Measurements from ENCODE around the gene RAPGEF5.
A peak's percentile ranks its signal among the peaks of the same experiment; 100 is the strongest.

Gene RAPGEF5

DNA sequence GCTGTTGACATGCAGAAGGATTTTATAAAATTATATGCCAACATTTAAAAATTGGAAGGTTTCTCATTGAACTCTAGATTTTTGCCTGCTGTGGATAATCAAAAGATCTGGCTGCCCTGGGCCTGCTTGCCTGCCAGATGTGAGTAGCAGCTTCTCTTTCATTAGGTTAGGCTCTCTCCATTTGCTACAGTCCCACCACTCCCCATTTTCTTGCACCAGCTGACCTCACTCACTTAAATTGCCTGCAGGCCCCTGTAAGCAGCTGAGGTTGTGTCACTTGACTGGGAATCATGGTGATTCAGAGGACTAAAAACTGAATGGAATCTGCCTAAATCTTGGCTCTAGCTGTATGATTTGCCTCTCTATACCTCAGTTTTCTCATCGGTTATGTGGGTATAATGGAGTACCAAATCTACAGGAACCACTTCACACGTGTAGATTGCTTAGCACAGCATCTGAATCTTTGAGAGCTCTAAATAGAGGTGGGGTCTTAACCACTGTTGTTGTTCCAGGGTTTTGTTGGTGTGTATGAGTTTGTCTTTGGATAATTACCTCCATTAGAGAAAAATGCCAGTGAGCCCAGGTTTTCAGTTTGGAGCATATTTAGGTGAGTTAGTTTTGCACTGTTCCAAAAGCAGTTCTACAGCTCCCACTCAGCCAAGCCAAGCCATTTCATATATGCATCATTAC is 18.6 kb upstream of the RAPGEF5 start:
- no peak for DNase-seq

DNA sequence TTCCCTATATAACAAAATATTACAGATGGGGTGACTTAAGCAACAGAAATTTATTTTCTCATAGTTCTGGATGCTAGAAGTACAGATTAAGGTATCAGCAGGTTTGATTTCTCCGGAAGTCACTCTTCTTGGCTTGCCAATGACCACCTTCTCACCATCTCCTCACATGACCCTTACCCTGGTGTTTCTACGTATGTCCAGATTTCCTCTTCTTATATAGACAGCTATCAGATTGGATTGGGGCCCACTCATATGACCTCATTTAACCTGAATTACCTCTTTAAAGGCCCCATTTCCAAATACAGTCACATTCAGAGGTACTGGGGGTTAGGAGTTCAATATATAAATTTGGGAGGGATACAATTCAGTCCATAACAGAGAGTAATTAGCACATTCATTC is 17.0 kb upstream of the RAPGEF5 start:
- no peak for DNase-seq

- DNase-seq, result no peak
These were observed 16.4 kb upstream of the RAPGEF5 start for GRCh38 chr7:22373388-22373787.

DNA sequence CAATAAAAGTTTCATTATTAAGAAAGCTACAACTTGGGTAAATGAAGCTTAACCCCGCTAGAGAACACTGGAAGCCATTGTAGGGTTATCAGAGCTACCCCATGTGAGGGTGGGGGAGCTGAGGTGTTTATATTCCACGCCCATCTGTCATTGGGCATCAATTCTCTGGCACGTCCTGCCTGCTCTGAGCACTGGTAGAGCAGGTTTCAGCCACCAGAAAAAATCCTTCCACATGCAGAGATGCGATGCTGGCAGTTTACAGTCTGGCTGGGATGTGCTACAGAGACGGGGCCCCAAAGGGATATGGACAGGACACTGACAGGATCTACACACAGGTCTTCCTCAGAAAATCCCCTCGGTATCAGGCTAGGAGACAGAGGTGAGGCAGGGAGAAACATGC is 15.9 kb upstream of the RAPGEF5 start:
- DNase-seq, result no peak

DNA sequence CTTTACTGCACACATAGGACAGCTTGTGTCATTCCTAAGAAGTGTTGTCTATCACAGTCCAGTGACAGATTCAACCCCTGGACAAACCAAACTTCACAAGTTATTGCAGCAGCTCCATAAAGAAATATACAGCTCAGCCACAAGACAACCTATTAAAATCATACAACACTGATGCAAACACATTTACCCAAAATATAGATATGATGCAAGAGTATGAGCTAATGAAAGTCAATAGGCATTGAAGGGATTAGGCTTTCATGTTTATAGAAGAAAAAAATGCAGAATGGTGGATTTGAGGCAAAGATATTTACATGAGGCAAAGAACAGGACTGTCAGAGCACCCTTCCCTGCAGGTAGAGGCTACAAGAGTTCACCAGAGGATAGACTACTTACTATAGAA is 14.9 kb upstream of the RAPGEF5 start:
- no peak for DNase-seq

DNA sequence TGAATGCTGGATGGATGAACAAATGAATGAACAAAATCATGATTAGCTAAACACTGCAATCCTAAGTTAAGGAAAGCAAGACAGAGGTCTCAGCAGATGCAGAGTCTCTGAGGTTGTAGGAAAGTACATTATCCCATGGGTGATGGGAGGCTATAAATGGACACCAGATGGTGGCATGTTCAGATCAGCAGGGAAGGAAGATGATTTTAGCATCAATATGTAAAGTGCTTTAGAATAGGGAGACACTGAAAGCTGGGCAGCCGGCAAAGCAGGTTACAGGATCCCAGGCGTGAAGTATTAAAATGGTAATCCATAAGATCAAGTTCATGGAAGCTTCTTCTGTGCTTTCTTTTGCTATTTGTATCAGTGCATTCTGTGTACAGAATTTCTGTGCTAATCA is 7.9 kb upstream of the RAPGEF5 start:
- DNase-seq, result peak; percentile 73

GRCh38 chr7:22363756-22364422 is 6.9 kb upstream of the RAPGEF5 start:
- DNase-seq, result no peak

- DNase-seq, result no peak
These were observed 4.8 kb upstream of the RAPGEF5 start for GRCh38 chr7:22361795-22362194.

GRCh38 chr7:22361320-22361719 is 4.4 kb upstream of the RAPGEF5 start:
- no peak for DNase-seq

DNA sequence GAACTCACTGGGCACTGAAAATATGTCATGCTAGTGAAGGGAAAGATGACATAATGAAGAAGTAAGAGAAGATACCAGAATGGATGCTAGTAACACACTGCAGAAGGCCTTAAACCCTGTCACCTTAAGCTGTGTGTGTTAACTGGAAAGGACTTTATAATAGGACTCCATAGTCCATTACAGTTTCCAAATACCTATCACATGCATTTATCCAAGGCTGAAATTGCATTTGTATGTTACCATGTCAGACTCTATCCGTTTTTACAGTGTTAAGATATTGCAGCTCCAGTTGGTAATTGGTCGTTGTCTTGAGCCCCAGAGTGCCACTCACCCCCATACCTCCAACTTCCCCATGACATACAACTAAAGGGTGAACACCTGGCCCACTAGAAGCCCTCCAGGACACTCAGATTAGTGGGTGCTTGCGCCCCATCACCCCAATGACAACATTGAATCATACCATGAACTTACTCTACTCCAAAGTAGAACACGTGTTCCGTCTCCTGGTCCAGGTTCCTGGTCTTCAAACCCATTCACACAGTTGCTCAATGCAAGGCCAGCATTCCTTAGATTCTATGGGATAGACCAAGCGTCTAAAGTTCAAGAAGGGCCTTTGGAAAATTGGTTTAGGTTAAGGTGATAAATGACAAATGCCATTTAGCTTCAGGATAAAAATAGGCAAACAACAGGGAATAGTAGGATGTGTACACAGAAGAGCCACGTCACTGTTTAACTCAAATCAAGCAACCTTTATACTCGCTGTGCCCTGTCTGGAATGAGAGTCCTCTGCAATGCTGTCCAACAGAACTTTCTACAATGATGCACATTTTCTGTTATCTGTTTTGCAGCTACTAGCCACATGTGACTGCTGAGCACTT is 2.1 kb upstream of the RAPGEF5 start:
- DNase-seq, result no peak

DNA sequence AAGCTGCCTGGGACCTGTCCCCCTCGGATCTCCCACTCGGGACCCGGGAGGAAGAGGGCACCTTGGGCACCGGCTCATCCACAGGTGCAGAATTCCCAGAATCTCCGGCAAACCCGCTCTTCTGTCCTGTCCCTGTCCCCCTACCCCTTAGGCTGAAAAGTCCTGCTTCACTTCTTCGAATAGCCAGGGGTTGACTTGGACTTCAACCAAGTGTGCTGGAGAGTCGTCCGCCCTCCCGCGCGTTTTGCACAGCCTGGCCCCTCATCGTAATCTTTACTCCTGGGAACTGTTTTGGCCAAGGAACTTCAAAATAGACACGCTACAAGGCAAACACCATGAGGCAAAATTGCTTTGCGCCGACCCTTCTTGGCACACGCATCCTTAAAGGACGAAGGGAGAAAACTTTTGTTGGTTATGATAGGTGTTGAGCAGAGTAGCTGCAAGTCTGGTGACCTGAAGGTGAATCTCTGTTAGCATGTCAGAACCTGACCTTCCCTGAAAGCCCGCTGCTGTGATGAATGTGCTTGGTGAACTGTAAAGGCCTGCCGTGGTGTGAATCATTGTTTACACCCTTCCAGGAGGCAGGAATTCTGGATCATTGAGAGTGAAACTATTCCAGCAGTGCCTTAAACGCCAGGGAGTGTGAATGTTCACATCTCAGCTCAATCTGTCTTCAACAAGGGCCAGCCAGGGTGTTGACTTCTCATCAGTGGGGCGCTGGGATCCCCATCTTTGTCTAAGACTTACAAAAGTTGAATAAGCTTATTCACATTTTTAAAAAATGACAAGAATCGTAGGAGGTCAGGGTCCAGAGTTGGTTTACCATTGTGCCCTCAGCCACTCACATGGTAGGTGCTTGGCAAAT is 589 bp upstream of the RAPGEF5 start:
- DNase-seq, result peak; percentile 54

DNA sequence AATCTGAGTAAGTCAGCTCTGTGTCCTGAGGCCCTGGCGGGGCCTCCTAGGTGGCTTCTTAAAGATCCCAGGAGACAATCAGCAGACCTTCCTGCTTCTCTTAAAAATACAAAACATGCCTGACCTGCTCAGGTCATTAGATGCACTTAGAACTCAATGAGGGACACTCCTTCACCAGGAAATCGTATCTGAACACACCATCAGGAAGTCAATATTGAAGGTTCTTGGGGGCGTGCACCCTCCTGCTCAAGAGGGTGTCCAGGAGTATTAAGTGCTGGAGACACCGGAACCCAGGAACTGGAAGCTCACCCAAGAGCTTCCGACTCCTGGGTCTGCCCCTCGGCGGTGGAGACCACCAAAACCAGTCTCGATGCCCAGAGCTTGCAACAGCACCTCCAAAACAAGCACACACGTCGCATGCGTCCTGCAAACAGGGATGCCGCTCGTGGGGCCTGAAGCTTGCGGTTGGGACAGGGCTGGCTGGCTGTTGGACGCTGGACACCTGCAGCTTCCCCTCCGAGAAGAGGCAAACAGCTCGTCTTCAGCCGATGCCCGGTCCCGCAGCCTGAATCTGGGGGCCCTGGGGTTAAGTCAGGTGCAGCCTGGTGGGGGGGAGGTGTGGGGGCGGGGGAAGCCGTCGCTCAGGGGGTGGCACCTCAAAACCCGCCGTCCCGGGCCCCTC is 803 bp downstream of the RAPGEF5 start:
- DNase-seq, result peak; percentile 35

DNA sequence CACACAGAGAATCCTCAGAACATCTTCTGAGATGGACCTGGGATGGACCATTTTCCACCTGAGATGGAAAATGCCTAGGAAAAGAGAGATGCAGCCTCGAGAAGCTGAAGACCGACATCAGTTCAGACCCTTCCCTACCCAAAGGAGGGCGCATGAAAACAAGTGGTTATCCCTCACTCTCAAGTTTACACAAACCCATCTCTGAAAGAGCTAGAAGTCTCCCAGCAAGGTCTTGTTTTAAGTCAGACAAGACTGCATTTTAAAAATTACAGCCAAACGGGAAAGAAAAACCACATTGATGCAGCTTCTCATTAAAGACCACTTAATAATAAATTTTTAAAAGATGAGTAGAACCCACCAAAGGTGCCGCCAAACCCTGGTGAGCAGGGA is 1.3 kb downstream of the RAPGEF5 start:
- DNase-seq, result no peak

GRCh38 chr7:22354462-22354861 is 2.5 kb downstream of the RAPGEF5 start:
- no peak for DNase-seq

DNA sequence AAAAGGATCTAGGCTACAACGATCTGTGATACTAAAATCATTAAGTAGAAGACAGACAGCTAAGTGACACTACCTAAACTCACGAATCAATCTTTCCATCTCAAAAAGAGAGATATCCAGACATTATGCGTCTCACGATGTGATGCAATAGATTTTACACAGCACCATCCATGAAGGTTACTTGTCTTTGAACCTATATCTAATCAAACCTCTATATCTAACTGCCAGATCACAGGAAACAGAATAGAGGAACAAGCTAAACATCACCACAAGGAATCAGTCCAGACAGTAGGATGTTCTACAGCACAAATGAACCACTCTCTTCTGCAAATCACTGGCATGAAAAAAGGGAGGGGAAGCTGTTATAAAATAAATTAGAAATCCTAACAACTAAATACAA is 4.1 kb downstream of the RAPGEF5 start:
- DNase-seq, result no peak

- DNase-seq, result no peak
These were observed 5.1 kb downstream of the RAPGEF5 start for GRCh38 chr7:22351878-22352277.

DNA sequence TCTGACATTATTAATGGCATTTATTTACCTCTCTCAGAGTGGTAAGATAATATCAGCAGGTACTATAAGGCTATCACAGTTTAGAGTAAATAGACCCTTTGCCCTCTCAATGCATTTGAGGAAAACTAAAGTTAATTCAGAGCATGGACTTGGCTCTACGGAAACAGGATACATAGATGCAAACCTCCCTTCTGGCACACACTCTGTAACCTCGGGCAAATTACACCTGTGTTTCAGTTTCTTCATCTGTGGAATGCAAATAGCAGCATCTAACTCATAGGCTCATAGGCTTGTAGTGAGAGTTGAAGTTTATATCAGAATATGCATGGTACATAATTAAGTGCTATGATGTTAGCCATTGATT is 5.6 kb downstream of the RAPGEF5 start:
- no peak for DNase-seq

DNA sequence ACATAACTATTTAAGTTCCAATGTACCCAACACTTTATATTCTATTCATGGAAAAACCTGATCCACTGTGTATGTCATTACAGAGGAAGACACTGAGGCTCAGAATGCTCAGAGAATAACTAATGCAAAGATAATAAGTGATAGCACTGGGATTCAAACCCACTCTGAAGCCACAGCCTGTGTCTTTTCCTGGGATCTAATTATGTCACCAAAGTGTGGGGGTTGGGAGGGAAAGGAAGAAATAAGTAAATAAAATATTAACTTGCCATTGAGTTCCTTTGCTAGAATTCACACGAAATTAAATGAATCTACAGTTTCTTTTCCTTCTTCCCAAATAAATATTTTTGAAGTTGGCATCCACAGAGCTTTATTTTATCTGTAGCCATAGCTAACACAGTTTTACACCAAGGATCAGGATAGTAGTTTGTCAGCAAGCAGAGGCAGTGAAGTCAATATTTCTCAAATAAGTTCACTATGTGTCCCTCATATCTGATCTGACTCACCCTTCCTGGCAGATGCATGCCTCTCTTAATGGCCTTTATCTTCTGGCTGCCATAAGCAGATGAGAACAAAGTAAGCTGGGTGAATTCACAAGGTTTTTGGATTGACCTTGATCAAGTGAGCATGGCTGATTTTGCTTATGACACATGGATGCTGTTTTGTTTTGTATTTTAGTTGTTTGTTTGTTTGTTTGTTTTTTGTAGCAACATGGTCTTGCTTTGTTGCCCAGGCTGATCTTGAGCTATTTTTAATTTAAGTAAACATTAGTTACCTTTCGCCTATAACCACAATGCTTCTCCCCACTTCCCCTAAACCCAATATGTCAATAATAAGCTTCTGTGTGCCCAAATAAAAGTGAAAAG is 6.3 kb downstream of the RAPGEF5 start:
- no peak for DNase-seq

DNA sequence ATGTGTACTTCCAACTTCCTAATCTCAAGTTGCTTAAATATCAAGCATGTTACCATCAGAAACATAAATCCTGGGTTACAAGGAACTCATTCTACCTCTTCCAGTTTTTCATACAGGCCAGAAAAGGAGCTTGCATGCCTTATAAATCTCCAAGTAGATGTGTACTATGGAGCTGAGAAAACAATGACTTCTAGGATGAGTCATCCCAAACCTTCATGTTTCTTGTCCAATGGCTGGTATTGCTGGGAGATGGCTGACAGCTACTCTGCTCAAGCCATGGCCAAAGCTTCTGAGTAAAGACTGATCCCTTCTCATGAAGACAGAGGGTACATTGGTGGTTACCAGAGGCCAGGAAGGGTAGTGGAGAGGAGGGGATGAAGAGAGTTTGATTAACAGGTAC is 8.6 kb downstream of the RAPGEF5 start:
- no peak for DNase-seq

- DNase-seq, result no peak
These were observed 10.4 kb downstream of the RAPGEF5 start for GRCh38 chr7:22346383-22347107.

DNA sequence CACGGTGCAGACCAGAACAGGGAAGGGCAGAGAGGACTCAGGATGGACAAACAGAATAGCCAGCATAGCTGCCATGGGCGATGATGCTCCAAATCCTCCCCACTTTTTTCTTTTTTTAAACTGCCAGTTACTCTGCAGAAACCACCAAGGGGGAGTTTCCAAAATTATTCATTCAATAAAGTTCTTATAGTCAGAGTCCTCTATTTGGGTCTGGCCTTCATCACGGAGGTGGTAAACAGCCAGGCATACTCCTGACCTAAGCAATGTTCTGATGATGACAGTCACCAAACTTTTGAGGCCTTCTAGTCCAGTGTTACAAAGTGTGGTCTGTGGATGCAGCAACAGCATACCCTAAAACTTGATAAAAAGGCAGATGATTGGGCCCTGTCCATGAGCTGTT is 12.3 kb downstream of the RAPGEF5 start:
- DNase-seq, result no peak
